KG1 (cell line): Measurements from ENCODE around the gene HTR3B.
"Not testable (repeated sequence)": the region's sequence is repeated elsewhere in the genome, so short reads cannot be mapped to it uniquely, and the experiment has no call there.

ENCODE experiments used
- DNase-seq: peaks from one replicate; lab custom pipeline; 2025; lab: John Stamatoyannopoulos, UW

The HTR3B gene

DNA sequence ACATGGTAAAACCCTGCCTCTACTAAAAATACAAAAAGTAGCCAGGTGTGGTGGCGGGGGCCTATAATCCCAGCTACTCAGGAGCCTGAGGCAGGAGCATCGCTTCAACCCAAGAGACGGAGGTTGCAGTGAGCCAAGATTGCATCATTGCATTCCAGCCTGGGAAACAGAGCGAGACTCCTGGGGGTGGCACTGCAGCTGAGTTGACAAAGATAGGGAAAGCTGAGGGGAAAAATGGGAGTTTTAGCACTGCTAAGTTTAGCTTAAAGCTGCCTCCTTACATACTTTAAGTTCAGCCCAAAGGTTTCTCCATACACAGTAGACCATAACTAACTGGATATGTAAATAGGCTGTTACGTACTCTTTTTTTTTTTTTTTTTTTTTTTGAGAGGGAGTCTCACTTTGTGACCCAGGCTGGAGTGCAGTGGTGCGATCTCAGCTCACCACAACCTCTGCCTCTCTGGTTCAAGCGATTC, 20.2 kb upstream of the HTR3B start:
- DNase-seq = no peak

DNA sequence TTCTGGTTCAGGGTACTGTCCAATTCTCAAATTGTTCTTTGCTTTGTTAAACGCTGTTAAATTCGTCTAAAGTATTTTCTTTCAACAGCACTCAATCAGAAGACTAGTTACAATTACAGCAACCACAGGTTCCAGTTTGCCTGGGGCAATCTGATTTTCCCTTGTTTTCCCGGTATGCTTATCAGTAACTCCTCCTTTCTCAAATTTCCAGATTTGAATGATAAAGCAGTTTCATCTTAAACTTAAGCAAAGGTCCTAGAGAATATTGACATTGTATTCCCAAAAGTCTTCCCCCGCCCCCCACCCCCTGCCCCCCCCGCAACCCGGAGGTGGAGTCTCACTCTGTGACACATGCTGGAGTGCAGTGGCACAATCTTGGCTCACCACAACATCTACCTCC, 18.7 kb upstream of the HTR3B start:
- DNase-seq = no peak

DNA sequence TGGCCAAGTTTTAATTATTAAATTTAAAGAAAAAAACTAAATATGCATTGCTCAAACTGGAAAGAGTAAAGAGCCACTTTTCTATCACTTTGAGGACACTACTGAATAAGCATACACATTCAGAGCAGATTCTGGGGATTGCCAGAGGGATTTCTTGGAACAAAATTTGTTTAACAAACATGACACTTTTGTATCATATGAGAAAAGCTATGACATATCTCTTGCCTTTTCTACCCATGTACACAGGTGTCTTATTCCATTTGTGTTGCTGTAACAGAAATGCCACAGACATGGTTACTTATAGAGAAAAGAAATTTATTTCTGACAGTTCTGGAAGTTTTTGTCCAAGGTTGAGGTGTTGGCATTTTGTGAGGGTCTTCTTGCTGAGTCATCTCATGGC, 15.7 kb upstream of the HTR3B start:
- DNase-seq = no peak

DNA sequence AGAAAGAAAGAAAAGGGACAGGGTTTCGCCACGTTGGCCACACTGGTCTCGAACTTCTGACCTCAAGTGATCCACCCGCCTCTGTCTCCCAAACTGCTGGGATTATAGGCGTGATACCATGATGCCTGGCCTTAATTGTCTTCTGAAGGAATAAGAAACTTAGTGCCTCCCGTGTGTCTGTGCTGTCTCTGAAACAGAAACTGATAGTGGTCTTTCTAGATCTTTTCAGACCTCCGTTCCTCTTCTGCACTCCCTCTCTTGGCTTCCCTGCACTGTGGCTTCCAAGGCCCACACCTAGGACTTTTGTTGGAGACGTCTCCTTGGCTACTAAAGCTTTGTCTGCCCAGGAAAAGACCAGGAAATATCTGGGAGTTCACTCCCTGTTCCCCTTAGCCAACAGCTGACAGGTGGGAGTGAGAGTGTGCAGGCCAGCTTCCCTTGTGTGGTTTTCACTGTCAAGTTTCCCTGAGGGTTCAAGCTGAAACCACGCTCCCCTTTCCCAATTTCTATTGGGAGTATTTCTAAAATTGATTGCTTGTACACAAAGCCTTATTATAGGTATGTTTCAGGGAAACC, 10.1 kb upstream of the HTR3B start:
- DNase-seq = no peak

DNA sequence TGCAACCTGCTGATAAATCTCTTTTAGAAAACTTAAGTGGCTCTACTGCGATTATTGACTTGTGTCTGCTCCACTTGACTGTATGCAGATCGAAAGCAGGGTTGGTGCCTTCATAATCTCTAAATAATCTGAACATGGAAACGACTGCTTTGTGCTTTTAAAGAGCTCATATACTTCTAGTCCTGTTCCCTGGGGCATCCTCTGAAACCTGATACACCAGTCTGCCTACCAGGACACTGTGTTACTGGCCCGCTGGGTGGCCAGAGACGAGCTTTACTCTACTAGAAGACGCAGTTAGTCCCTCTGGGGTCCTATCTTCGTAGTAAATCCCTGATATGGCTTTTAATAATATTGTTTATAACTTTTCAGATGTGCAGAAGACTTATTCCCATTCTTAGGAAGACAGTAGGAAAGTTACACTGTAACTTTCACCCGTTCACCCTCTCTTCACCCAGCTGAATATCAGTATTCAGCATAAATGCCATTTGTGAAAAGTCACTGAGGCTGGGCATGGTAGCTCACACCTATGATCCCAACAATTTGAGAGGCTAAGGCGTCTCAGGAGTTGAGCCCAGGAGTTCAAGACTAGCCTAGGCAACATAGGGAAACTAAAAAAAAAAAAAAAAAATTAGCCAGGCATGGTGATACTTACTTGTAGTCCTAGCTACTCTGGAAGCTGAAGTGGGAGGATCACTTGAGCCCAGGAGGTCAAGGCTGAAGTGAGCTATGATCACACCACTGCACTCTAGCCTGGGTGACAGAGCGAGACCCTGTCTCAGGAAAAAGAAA, 9.0 kb upstream of the HTR3B start:
- DNase-seq = no peak

DNA sequence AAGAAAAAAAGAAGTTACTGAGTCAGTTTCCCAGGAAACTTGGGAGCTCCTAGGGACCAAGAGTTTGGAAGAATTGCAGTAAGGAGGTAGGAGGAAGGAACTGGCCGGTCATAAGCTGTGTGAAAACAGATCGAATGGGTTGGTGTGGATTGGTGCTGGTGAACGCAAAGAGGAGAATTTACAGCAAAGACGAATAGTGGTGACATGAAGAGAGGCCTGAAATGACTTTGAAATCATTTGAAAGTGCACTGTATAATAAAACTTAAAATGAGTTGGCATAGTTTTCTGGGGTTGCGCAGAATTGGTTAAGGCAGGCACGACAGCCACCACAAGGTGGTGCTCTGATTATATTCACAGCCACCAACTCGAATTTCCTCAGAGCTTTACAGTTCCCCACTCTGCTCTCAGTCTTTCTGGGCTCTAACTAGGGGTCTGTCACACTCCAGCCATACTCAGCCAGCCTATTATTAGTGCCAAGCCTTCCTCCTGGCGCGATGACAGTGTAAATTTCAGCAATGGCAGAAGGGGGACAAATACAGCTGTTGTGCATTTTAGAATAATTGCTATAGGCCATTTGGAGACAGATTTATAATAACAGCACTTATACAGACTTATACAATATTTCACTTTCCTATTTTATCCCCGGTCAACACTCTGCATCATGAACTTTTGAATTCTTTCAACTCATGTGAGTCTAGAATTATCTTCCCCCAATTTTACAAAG, 8.3 kb upstream of the HTR3B start:
- peak; percentile 40 for DNase-seq

- DNase-seq = no peak
These were observed 3.5 kb upstream of the HTR3B start for GRCh38 chr11:113901141-113901540.

DNA sequence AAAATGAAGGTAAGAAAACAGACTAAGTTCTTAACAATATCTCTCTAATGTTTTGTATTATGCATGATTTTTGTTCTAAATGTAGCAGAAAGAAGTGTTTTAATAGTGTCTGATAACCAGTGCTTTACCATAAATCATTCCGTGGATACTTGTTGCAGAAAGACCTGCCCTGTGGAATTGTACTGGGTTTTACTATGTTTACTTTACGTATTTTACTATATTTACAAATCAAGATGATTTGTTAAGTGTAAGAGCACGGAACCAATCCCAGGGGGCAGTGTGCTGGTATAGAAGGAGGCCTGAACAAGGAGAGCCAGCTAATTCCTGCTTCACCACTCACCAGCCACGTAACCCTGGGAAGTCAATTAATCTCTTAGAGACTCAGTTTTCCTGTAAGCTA, 1.4 kb downstream of the HTR3B start:
- DNase-seq = no peak

GRCh38 chr11:113906516-113906915, 1.9 kb downstream of the HTR3B start:
- DNase-seq = no peak

DNA sequence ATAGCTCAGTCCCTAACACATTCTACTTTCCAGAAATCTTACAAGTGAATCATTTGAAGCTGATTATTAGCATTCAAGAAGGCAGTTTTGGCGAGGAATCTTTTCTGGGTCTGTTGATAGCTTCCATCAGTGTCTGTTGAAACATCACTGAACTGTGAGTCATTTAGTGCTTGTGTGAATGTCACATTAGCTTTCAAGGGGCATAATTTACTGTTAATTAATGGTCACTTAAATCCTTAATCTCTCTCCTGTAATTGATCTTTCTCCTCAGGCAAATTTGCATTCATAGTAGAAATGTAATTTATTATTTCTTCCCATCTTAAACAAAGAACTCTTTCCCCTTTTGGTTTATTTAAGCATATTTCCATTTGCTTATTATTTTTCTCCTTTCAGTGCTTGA, 2.6 kb downstream of the HTR3B start:
- DNase-seq = no peak

DNA sequence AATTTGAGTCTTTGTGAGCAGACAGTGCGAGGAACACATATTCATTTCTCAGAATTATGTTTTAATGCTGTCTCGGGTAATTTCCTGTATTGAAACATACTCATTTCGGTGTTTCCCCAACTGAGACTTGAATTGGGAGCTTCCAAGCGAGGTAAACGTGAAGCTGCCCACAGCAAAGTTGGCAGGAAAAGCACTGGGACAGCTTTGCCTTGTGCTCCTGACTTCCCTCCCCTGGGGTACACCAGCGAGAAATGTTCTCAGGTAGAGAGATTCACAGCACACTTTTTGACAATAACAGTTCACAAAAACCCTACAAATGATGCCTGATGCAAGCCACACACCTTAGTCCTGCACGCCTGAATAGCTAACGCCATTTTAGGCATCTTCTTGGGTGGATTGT, 3.1 kb downstream of the HTR3B start:
- no peak for DNase-seq

DNA sequence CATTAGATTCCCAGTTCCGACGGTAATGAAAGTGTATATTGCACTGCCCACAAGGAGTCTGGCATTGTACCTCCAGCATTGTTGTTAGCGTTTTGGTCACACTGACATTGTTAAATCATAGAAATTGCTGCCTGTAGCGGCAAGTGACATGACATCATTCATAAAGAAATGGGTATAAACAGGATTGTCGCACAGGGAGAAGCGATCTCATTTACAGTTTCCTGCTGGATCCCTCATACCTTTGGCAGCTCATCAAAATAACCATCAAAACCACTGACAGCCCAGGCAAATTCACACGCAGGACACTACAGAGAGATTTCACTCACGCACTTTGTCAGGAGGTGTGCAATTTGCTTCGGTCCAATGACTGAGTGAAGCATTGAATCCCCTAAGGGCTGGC, 3.5 kb downstream of the HTR3B start:
- no peak for DNase-seq

- not testable (repeated sequence) for DNase-seq
These were observed 6.9 kb downstream of the HTR3B start for GRCh38 chr11:113911491-113911890.

- DNase-seq = no peak
These were observed 19.0 kb downstream of the HTR3B start for GRCh38 chr11:113923572-113923971.

- DNase-seq = no peak
These were observed 21.9 kb downstream of the HTR3B start for GRCh38 chr11:113926273-113927197.

DNA sequence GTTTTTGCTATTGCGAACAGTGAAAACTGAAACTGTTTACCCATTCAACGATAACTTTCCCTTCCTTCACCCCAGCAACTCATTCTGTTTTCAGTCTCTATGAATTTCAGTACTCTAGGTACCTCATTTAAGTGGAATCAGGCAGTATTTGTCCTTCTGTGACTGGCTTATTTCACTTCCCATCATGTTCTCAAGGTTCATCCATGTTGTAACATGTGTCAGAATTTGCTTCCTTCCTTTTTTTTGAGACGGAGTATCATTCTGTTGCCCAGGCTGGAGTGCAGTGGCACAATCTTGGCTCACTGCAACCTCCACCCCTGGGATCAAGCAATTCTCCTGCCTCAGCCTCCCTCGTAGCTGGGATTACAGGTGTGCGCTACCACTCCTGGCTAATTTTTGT, 23.7 kb downstream of the HTR3B start:
- DNase-seq = no peak

GRCh38 chr11:113932788-113933187, 28.2 kb downstream of the HTR3B start:
- no peak for DNase-seq

GRCh38 chr11:113934193-113934592, 29.6 kb downstream of the HTR3B start:
- not testable (repeated sequence) for DNase-seq

DNA sequence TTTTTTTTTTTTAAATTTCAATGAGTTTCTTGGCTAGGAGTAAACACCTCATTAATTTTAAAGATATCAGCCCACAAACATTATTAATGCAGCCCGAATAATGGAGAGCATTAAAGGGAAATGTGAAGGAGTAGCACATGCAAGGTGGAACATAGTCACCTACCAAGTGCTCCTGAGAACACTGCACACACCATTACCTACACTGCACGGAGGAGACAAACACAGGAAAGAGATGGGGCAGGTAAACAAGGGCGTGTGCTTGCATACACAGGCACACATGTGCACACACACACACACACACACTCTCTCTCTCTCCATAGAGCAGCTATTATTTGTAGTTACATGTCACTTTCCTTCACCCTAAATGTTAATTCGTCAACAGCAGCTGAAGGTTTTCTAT, 30.2 kb downstream of the HTR3B start:
- no peak for DNase-seq

GRCh38 chr11:113935858-113936257, 31.3 kb downstream of the HTR3B start:
- DNase-seq = no peak

DNA sequence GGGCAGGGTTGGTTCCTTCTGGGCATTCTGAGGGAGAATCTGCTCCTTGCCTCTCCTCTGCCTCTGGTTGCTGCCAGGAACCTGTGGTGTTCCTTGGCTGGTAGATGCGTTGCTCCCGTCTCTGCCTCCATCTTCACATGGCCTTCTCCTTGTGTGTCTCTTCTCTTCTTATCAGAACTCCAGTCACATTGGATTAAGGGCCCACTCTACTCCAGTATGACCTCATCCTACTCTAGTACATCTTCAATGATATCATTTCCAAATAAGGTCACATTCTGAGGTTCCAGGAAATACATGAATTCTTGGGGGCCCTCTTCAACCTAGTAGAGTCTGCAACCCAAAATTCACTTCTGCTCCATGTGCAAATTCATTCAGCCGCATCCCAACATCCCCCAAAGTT, 33.3 kb downstream of the HTR3B start:
- no peak for DNase-seq

- DNase-seq = no peak
These were observed 37.7 kb downstream of the HTR3B start for GRCh38 chr11:113942256-113942655.
